Prostate gland (tissue), 2 donors: ENCODE measurements around the gene ITGAV. TPM values are rescaled to one million over a fixed set of nuclear protein-coding genes. Genes with fewer than 3 reads are reported as not detected.

Source experiments
- DNase-seq: peaks from one replicate; pipeline ENCODE4 v3.0.0-alpha.2; 2019; ENCODE audit warnings: low spot score
- H3K27ac ChIP-seq, 2 donors: fragments of 200-600 bp; sonication (generic); 2 replicates each; pipeline ENCODE4 v1.5.1; 2017 to 2019
- H3K27me3 ChIP-seq: fragments of 200-600 bp; sonication (generic); replicated peaks from 2 replicates; pipeline ENCODE4 v1.5.1; 2019; ENCODE audit not compliant: insufficient read depth
- H3K36me3 ChIP-seq, 2 donors: fragments of 200-600 bp; sonication (generic); 1 replicate in 1 of 2; 2 replicates in 1 of 2; pipeline versions ENCODE4 v1.5.1 to v1.8.1; 2017 to 2019
- H3K4me1 ChIP-seq: fragments of 200-600 bp; sonication (generic); replicated peaks from 2 replicates; pipeline ENCODE4 v1.5.1; 2019
- H3K4me3 ChIP-seq, 2 donors: fragments of 200-600 bp; sonication (generic); 2 replicates each; pipeline ENCODE4 v1.5.1; 2017 to 2019
- H3K9me3 ChIP-seq: fragments of 200-600 bp; sonication (generic); 2 replicates; pipeline ENCODE4 v1.5.1; 2017
- CTCF ChIP-seq, 4 experiments: fragments of 200-600 bp in 2 of 4; fragments of 450-650 bp in 2 of 4; sonication (generic) in 2 of 4; IDR thresholded peaks; 1 replicate in 3 of 4; 2 replicates in 1 of 4; pipeline ENCODE4 v1.5.1; 2016 to 2019; ENCODE audit warnings: antibody characterized with exemption in 4 of 4, mild to moderate bottlenecking in 2 of 4, moderate library complexity in 2 of 4
- POLR2A ChIP-seq: fragments of 450-650 bp; IDR thresholded peaks from one replicate; pipeline ENCODE4 v1.6.1; 2016; ENCODE audit warnings: antibody characterized with exemption, mild to moderate bottlenecking
- POLR2AphosphoS5 ChIP-seq: sonication (generic); formaldehyde crosslinking; IDR thresholded peaks from one replicate; pipeline ENCODE4 v1.6.1; 2017; ENCODE audit warnings: antibody characterized with exemption
- WGBS: methylation state at CpG from one replicate; pipeline ENCODE4 v1.1.5; 2018; 5-methylcytosine and 5-hydroxymethylcytosine counted together
- intact Hi-C: fragments of 100-400 bp; cut with DNase I; formaldehyde crosslinking; loops from one replicate; pipeline ENCODE4 v1.14.2; 2022
- total RNA-seq, 2 donors: library from RNA; depleted of rRNA; stranded (reverse); fragments of >200 nt; gene quantifications; one replicate each; pipeline ENCODE4 v1.1.0, GENCODE V29; 2016

ITGAV gene
- total RNA-seq, 2 donors from 2014 or later, result 47.0 to 84.8 TPM

- 5% methylated on average over 32 of the region's 32 CpGs for WGBS
- TF ChIP-seq POLR2AphosphoS5 (no peak), POLR2A (no peak), CTCF (IDR thresholded peaks at IDR 0.05) (peak in 1 of 4 experiments; percentile 13)
- intact Hi-C loops, result loop anchor here (5.0 kb wide), 1 partner anchor 103 kb away; the partner anchor contains the start of gene ZC3H15
- Histone ChIP-seq H3K27ac (peak overlapping the region; percentile 95 to 96), H3K4me1 (no peaks in the 10 kb centered on the region), H3K9me3 (no peaks in the 10 kb centered on the region), H3K36me3 (no peaks in the 10 kb centered on the region), H3K4me3 (peak overlapping the region; percentile 76 to 83), H3K27me3 (no peaks in the 10 kb centered on the region)
- DNase-seq, result no peak
Measured at GRCh38 chr2:186590350-186590758, 498 bp downstream of the ITGAV start.

GRCh38 chr2:186590759-186591505, 1.1 kb downstream of the ITGAV start:
- WGBS, result under 1% methylated on average over 17 of the region's 17 CpGs
- no peaks in the 10 kb centered on the region for H3K4me1 ChIP-seq
- no peaks in the 10 kb centered on the region for H3K27me3 ChIP-seq
- H3K36me3 ChIP-seq, result no peaks in the 10 kb centered on the region
- H3K27ac ChIP-seq, result peak overlapping the region; percentile 95 to 96
- H3K9me3 ChIP-seq, result no peaks in the 10 kb centered on the region
- TF ChIP-seq POLR2AphosphoS5 (peak; percentile 43), POLR2A (no peak)
- DNase-seq, result peak; percentile 48
- H3K4me3 ChIP-seq, result peak overlapping the region; percentile 76 to 83
- intact Hi-C loops, result loop anchor here (5.0 kb wide), 1 partner anchor 104 kb away; the partner anchor contains the start of gene ZC3H15

- Histone ChIP-seq H3K4me3 (peak overlapping the region; percentile 76 to 83), H3K36me3 (no peaks in the 10 kb centered on the region), H3K4me1 (no peaks in the 10 kb centered on the region), H3K27me3 (no peaks in the 10 kb centered on the region), H3K27ac (peak overlapping the region; percentile 95 to 96), H3K9me3 (no peaks in the 10 kb centered on the region)
- TF ChIP-seq POLR2A (no peak), POLR2AphosphoS5 (no peak), CTCF (IDR thresholded peaks at IDR 0.05) (no peak)
- intact Hi-C loops, result loop anchor here (5.0 kb wide), 1 partner anchor 104 kb away; the partner anchor contains the start of gene ZC3H15
- no peak for DNase-seq
- 5% methylated on average over 3 of the region's 3 CpGs for WGBS
Measured at GRCh38 chr2:186591506-186591890, 1.6 kb downstream of the ITGAV start.

- no peak for DNase-seq
- 92% methylated on average over 5 of the region's 5 CpGs for WGBS
- Histone ChIP-seq H3K4me1 (no peaks in the 10 kb centered on the region), H3K4me3 (no peak overlapping the region), H3K27me3 (no peaks in the 10 kb centered on the region), H3K36me3 (no peaks in the 10 kb centered on the region), H3K9me3 (no peaks in the 10 kb centered on the region), H3K27ac (peak overlapping the region in 1 of 2 donors; percentile 95)
- TF ChIP-seq CTCF (IDR thresholded peaks at IDR 0.05), result no peak
- no peak for TF ChIP-seq POLR2A
- TF ChIP-seq POLR2AphosphoS5, result no peak
- intact Hi-C loops, result loop anchor here (5.0 kb wide), 1 partner anchor 105 kb away; the partner anchor contains the start of gene ZC3H15
Measured at GRCh38 chr2:186592137-186592875, 2.5 kb downstream of the ITGAV start.

GRCh38 chr2:186593523-186593922, 3.7 kb downstream of the ITGAV start:
- Histone ChIP-seq H3K4me1 (no peaks in the 10 kb centered on the region), H3K4me3 (no peak overlapping the region), H3K36me3 (no peaks in the 10 kb centered on the region), H3K27ac (no peak overlapping the region), H3K9me3 (no peaks in the 10 kb centered on the region), H3K27me3 (no peaks in the 10 kb centered on the region)
- no peak for DNase-seq
- intact Hi-C loops, result loop anchor here (5.0 kb wide), 1 partner anchor 106 kb away; the partner anchor contains the start of gene ZC3H15
- no peak for TF ChIP-seq CTCF (IDR thresholded peaks at IDR 0.05)
- WGBS, result 85% methylated on average over 3 of the region's 3 CpGs
